ENCODE results near the gene D2HGDH. TPM values are rescaled to one million over a fixed set of nuclear protein-coding genes. Genes with fewer than 3 reads are reported as not detected.
A peak's percentile ranks its signal among the peaks of the same experiment; 100 is the strongest.
"Not testable (repeated sequence)": the region's sequence is repeated elsewhere in the genome, so short reads cannot be mapped to it uniquely, and the experiment has no call there.

D2HGDH gene
- total RNA-seq, 2 donors from 2014 or later = 16.0 to 32.7 TPM

DNA sequence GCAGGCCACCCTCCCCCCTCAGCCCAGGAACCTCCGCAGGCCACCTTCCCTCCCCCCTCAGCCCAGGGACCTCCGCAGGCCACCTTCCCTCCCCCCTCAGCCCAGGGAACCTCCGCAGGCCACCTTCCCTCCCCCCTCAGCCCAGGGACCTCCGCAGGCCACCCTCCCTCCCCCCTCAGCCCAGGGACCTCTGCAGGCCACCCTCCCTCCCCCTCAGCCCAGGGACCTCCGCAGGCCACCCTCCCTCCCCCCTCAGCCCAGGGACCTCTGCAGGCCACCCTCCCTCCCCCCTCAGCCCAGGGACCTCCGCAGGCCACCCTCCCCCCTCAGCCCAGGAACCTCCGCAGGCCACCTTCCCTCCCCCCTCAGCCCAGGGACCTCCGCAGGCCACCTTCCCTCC, 71.8 kb downstream of the D2HGDH start:
- not testable (repeated sequence) for H3K36me3 Mint-ChIP-seq (ENCODE audit: low read depth); ATAC-seq (replicated peaks); H3K4me1 Mint-ChIP-seq; H3K27me3 Mint-ChIP-seq; H3K9me3 Mint-ChIP-seq; H3K4me3 Mint-ChIP-seq; H3K27ac Mint-ChIP-seq

DNA sequence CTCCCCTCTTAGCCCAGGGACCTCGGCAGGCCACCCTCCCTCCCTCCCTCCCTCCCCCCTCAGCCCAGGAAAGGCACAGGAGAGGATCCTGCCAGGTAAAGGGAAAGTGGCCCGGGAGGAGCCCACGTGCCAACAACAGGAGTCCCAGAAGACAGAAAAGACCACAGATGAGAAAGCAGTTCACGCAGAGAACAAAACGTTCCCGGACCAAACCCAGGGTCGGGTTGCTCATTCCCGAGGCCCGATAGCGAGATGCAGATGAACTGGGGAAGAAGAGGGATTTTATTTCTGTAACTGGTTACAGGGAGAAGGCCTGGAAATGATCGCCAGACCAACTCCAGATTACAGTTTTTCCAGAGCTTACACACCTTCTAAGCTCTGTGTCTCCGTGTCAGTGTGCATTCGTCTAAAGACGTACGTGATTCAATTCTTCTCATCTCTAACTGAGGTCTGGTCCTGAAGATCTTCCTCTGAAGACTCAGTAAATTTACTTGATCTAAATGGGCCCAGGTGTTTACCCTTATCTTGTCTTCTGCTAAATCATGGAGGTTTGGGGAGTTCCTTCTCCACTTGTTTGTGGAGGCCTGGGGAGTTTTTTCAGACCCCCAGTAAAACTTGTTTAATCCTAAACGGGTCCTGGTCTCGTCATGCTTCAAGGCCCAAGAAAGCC, 73.8 kb downstream of the D2HGDH start:
- Mint-ChIP-seq H3K36me3 (ENCODE audit: low read depth) (no peaks in the 10 kb centered on the region), H3K4me3 (no peak overlapping the region), H3K27ac (peak overlapping the region; percentile 37), H3K9me3 (no peaks in the 10 kb centered on the region), H3K27me3 (no peaks in the 10 kb centered on the region), H3K4me1 (no peaks in the 10 kb centered on the region)
- no peak for ATAC-seq (replicated peaks)

DNA sequence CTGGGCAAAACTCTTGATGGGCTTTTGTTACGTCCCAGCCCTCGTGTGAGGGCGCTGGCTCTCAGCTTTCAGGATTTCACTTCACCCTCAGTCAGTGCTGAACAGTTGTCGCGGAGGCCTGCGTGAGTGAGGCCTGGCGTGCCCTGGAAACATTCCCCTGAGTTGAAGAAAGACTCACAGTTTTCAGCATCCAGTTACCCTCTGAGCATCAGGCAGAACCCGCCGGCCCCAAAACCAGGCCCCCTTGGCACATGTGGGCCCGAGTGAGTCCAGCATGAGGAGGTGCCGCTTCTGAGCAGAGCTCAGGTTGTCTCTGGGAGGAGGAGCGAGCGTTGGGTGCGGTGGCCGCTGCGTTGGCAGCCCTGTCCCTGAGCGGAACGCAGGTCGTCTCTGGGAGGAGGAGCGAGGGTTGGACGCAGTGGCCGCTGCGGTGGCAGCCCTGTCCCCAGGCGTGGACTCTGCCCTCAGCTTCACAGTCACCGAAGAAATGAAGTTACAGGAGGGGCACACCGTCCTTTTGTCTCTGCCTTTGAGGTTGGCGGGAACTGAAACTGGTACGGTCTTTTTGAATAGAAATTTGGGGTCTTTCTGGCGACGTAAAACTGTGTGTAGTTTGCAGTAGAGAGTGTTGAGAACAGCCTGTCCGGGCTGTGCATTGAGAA, 74.4 kb downstream of the D2HGDH start, which contains the start of gene NEU4:
NEU4 (plus strand) TSS at position 473 of the 662 bp plus-strand sequence. CDS start 5,292 bp downstream, outside the sequence.
- ATAC-seq (replicated peaks) = no peak
- no peaks in the 10 kb centered on the region for H3K36me3 Mint-ChIP-seq (ENCODE audit: low read depth)
- no peaks in the 10 kb centered on the region for H3K4me1 Mint-ChIP-seq
- H3K27ac Mint-ChIP-seq = peak within 1 kb of the TSS; percentile 37
- no peaks in the 10 kb centered on the region for H3K9me3 Mint-ChIP-seq
- H3K4me3 Mint-ChIP-seq = no peak within 1 kb of the TSS
- H3K27me3 Mint-ChIP-seq = no peaks in the 10 kb centered on the region

DNA sequence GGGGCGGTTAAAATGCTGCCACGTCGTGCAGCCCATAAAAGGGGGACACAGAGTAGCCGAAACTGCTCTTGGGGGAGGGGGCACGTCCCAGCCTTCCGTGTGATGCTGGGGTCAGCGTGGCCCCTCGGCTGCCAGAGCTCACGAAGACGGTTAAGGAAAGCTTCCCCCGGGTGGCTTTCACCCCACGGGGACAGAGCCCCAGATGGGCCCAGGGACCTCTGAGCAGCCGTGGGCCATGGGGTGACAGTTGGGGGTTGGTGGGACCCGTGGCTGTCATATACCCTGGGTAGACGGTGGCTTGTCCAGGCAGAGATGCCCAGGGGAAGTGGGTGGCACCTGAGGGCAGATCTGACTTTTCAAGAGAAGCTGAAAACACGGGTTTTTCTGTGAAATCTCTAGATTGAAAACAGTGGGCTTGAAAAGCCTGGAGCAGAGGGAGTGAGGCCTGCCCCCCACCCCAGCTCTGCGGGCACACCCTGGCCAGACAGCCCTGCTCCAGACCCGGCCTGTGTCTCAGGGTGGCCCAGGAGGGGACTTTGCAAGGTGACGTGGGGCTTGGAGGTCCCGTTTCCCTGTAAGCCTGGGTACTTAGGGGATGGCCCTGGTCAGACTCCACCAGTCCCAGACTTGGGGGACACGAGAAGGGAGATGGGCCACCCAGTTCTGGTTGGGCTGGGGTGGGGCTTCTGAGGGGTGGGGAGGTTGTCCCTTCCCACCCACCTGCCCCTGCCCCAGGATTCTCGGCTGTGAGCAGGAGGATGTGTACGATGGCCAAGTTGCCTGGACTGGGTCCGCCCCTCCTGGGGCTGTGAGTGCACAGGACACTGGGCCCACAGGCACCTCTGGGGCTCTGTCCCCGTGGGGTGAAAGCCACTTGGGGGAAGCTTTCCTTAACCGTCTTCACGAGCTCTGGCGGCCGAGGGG, 75.2 kb downstream of the D2HGDH start:
- Mint-ChIP-seq H3K4me1 (no peaks in the 10 kb centered on the region), H3K4me3 (no peak overlapping the region), H3K36me3 (ENCODE audit: low read depth) (no peaks in the 10 kb centered on the region), H3K27ac (no peak overlapping the region), H3K27me3 (no peaks in the 10 kb centered on the region), H3K9me3 (no peaks in the 10 kb centered on the region)
- no peak for ATAC-seq (replicated peaks)

DNA sequence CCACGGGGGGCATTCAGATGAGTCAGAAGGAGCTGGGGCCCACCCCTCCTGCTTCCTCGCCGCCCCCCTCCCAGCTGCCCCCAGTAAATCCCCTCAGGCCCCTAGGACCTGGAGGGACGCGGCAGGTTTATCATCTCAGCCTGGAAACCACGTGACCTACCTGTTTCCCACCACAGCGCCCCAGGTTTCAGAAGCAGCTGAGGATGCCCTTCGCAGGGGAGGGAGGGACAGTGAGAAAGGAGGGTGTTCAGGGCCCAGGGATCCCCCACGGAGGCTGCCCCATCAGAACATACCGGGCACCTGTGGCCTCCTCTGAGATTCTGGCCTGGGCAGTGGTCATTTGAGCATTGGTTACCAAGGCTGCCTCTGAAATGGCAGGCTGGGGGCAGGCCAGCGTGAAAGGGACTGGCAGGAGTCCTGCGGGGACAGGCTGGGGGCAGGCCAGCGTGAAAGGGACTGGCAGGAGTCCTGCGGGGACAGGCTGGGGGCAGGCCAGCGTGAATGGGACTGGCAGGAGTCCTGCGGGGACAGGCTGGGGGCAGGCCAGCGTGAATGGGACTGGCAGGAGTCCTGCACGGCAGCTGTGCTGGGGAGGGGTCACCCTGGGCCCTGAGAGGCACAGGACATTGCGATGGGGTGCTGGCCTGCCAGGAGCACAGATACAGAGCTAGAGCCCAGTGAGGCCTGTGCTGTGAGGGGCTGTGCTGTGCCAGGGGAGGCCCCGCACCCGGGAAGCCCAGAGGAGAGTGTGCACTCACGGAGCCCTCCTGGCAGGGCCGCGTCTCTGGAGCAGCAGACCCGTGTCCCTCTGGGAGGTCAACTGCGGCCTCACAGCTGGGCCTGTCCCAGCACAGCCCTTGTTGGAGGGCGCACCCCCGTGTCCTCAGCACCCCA, 76.1 kb downstream of the D2HGDH start:
- no peak for ATAC-seq (replicated peaks)
- Mint-ChIP-seq H3K27me3 (no peaks in the 10 kb centered on the region), H3K27ac (no peak overlapping the region), H3K9me3 (no peaks in the 10 kb centered on the region), H3K36me3 (ENCODE audit: low read depth) (no peaks in the 10 kb centered on the region), H3K4me3 (no peak overlapping the region), H3K4me1 (no peaks in the 10 kb centered on the region)

DNA sequence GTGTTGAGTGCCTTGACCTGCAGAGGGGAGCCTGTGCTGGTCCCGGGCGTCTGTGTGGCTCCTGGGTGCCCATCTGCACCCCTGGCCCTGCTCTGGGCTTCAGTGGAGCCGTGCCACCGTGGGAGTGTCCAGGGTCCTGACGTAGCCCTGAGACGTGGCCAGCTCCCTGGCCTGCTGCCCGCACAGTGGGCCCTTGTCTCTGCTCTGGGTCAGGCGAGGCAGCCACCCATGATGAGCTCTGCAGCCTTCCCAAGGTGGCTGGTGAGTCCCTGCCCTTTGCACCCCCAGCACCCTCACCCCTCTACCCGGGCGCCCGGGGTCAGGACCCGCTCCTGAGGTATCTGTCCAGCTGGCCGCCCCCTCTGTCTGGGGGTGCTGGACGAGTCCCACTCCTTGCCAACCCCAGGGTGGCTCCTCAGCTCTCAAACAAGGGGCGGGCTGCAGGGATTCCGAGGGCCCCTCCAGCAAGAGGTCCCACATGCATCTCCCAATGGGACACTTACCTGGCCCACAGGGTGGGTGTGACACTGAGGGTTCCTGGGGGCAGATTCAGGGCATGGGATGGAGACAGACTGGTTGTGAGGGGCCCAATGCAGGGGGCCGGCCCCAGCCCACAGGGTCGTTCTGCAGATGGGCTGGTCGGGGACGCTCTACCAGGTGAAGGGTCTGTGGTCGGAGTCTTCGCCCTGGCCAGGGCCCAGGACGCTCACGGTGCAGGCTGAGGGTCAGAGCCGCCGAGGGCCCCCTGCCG, 76.9 kb downstream of the D2HGDH start:
- Mint-ChIP-seq H3K27me3 (no peaks in the 10 kb centered on the region), H3K4me3 (no peak overlapping the region), H3K27ac (no peak overlapping the region), H3K36me3 (ENCODE audit: low read depth) (no peaks in the 10 kb centered on the region), H3K9me3 (no peaks in the 10 kb centered on the region), H3K4me1 (no peaks in the 10 kb centered on the region)
- ATAC-seq (replicated peaks) = no peak

DNA sequence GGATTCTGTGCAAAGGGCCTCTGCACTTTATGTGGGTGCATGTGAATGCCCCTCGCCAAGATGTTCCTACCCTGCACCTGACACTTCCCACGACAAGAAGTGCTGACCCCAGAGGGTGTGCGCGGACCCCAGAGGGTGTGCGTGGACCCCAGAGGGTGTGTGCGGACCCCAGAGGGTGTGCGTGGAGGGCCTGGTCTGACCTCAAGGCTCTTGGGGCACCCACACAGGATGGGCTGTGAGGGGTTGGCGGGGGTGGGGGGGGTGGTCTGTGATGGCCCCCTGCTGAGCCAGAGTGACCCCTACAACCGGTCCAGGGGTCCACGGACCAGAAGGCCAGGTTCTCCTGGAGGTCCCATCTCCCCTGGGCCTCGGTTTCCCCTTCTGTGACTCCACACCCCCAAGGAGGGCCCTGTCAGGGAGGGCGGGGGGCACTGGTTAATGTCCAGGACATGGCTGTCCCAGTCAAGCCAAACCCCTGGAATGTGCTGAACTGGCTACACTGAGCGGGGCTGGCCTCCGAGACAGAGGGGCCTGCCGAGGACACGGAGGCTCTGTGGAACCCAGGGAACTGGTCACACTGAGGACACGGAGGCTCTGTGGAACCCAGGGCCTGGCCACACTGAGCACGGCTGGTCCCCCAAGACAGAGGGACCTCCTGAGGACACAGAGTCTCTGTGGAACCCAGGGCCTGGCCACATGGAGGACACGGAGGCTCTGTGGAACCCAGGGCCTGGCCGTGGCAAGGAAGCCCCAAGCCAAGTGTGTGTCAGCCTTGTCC, 77.7 kb downstream of the D2HGDH start:
- Mint-ChIP-seq H3K36me3 (ENCODE audit: low read depth) (no peaks in the 10 kb centered on the region), H3K4me1 (no peaks in the 10 kb centered on the region), H3K9me3 (no peaks in the 10 kb centered on the region), H3K4me3 (no peak overlapping the region), H3K27me3 (no peaks in the 10 kb centered on the region), H3K27ac (no peak overlapping the region)
- ATAC-seq (replicated peaks) = no peak

DNA sequence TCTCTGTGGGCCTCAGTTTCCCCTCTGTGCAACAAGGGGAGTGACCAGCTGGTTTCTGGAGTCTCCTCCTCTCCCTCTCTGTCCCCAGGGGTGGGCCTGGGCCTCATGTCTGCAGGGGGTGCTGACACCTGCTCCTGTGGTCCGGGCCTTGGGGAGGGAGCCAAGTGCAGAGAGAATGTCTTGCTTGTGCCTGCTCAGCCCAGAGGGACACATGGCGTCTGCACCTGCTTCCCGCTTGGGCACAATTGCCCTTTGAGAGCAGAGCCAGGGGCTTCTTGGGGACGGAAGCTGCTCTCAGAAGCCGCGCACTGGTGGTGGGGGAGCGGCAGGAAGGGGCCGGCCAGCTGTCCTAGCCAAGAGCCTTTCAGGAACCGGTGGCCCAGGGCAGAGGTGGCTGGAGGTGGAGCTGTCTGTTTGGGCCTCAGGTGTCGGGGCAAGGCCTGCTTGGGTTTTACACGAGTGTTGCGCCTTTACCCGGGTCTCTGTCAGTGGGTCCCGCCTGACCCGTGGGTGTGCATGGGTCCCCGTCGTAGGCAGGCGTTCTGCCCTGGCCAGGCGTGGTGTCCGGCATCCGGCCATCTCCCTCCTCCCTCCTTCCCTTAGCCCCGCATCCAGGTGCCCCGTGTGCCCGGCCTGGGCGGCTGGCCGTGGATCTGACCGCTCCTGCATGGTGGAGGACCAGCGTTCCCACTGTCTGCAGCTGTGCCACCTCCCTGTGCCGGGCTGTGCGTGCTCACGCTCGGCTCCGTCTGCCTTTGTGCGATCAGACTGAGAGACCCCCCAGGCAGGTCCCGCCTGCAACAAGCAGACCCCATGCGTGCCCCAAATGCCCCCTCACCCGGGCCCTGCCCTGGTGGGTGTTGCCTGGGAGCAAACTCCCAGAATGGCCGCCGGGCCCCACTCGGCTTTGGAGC, 78.6 kb downstream of the D2HGDH start:
- no peak for ATAC-seq (replicated peaks)

DNA sequence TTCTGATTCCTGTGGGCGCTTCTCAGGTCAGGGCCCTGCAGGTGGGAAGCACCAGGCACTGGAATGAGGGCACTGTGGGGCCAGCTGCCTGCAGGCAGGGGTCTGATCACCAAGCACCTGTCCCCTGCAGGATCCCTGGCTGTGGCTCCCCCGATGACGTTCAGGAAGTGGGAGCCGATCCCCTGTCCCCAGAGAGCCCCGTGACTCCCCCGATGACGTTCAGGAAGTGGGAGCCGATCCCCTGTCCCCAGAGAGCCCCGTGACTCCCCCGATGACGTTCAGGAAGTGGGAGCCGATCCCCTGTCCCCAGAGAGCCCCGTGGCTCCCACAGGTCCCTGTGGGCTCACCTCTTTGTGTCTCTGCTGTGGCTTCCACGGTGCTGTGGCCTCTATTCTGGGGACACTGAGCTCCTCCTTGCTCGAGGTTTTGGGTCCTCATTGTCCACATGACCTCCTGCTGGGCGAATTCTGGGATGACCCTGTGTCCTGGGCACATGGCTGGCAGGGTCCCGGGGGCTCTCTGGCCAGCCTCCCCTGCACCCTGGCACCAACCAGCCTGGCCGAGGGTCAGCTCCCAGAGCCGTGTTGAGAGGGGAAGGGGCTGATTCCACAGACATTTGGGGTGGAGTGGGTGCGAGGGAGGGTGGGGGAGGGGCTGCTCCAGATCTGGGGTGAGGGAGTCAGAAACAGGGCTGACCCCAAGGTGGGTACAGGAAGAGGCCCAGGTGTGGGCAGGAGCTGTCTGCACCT, 79.4 kb downstream of the D2HGDH start:
- H3K4me3 Mint-ChIP-seq = peak overlapping the region; percentile 22
- peak; percentile 86 for ATAC-seq (replicated peaks)
- no peaks in the 10 kb centered on the region for H3K36me3 Mint-ChIP-seq (ENCODE audit: low read depth)
- H3K4me1 Mint-ChIP-seq = no peaks in the 10 kb centered on the region
- no peak overlapping the region for H3K27ac Mint-ChIP-seq
- no peaks in the 10 kb centered on the region for H3K9me3 Mint-ChIP-seq
- no peaks in the 10 kb centered on the region for H3K27me3 Mint-ChIP-seq

More for the DNA sequence above, 78.6 kb downstream of the D2HGDH start:
- Mint-ChIP-seq H3K36me3 (ENCODE audit: low read depth) (no peaks in the 10 kb centered on the region), H3K27me3 (no peaks in the 10 kb centered on the region), H3K4me3 (peak overlapping the region; percentile 22), H3K4me1 (no peaks in the 10 kb centered on the region), H3K27ac (no peak overlapping the region), H3K9me3 (no peaks in the 10 kb centered on the region)

DNA sequence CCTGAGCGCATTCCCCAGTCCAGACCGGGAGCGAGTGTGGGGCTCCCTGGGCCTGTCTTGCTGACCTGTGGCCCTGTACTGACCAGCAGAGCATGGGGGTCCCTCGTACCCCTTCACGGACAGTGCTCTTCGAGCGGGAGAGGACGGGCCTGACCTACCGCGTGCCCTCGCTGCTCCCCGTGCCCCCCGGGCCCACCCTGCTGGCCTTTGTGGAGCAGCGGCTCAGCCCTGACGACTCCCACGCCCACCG, 79.9 kb downstream of the D2HGDH start:
- no peaks in the 10 kb centered on the region for H3K4me1 Mint-ChIP-seq
- H3K9me3 Mint-ChIP-seq = no peaks in the 10 kb centered on the region
- H3K4me3 Mint-ChIP-seq = no peak overlapping the region
- ATAC-seq (replicated peaks) = no peak
- no peaks in the 10 kb centered on the region for H3K27me3 Mint-ChIP-seq
- H3K36me3 Mint-ChIP-seq (ENCODE audit: low read depth) = no peaks in the 10 kb centered on the region
- H3K27ac Mint-ChIP-seq = no peak overlapping the region

DNA sequence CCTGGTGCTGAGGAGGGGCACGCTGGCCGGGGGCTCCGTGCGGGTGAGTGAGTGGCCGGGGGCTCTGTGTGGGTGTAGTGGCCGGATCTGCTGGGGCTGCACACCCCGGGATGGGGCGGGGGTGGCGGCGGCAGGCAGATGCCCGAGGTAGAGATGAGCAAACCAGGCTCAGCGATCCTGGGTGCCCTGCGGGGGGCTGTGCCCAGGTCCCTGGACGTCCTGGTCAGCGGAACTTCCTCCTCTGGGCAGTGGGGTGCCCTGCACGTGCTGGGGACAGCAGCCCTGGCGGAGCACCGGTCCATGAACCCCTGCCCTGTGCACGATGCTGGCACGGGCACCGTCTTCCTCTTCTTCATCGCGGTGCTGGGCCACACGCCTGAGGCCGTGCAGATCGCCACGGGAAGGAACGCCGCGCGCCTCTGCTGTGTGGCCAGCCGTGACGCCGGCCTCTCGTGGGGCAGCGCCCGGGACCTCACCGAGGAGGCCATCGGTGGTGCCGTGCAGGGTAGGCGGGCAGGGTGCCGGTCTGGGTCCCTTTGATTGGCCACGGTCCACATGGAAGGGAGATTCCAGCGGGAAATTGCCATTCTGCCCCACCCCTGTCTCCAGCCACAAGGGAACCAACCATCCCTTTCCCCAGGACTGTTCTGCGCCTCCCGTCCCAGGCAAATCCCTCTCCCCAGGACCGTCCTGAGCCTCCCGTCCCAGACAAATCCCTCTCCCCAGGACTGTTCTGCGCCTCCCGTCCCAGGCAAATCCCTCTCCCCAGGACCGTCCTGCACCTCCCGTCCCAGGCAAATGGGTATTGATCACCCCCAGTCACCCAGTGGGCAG, 80.4 kb downstream of the D2HGDH start:
- no peaks in the 10 kb centered on the region for H3K36me3 Mint-ChIP-seq (ENCODE audit: low read depth)
- no peak for ATAC-seq (replicated peaks)
- no peaks in the 10 kb centered on the region for H3K9me3 Mint-ChIP-seq
- no peaks in the 10 kb centered on the region for H3K4me1 Mint-ChIP-seq
- H3K4me3 Mint-ChIP-seq = no peak overlapping the region
- H3K27me3 Mint-ChIP-seq = no peaks in the 10 kb centered on the region
- no peak overlapping the region for H3K27ac Mint-ChIP-seq
